Keratinocyte (primary cell): ENCODE measurements around the gene FURIN.

ENCODE experiments used
- CTCF ChIP-seq, 3 experiments: IDR thresholded peaks in 1 of 3; conservative IDR thresholded peaks in 1 of 3; optimal IDR thresholded peaks in 1 of 3; 2 replicates in 2 of 3; 3 replicates in 1 of 3; pipeline versions ENCODE3 to v1.5.1; 2011; ENCODE audit warnings: low read length in 3 of 3, mild to moderate bottlenecking in 3 of 3, moderate library complexity in 2 of 3, control low read depth in 1 of 3, inconsistent platforms in 1 of 3; ENCODE audit not compliant: insufficient read depth in 2 of 3; ENCODE audit errors: extremely low read depth in 1 of 3
- EZH2 ChIP-seq: IDR thresholded peaks from one replicate; pipeline ENCODE4 v1.6.1; 2012; ENCODE audit warnings: inconsistent platforms, mild to moderate bottlenecking, low read length, moderate library complexity

- TF ChIP-seq CTCF (optimal IDR thresholded peaks at IDR 0.05 in 1 of 3, IDR thresholded peaks at IDR 0.05 in 1 of 3, conservative IDR thresholded peaks at IDR 0.05 in 1 of 3; ENCODE audit: extremely low read depth in 1 of 3, insufficient read depth in 2 of 3, low read length in 3 of 3) (no peak), EZH2 (no peak)
Measured at GRCh38 chr15:90865702-90866101, 2.7 kb upstream of the FURIN start.
